Glutamatergic neuron (in vitro differentiated cells): ENCODE measurements around the gene C6orf89. TPM values are rescaled to one million over a fixed set of nuclear protein-coding genes. Genes with fewer than 3 reads are reported as not detected.
"Not testable (repeated sequence)": the region's sequence is repeated elsewhere in the genome, so short reads cannot be mapped to it uniquely, and the experiment has no call there.

ENCODE experiments used
- DNase-seq: peaks from one replicate; pipeline ENCODE4 v3.0.0; 2022
- H3K27ac Mint-ChIP-seq: one replicate; pipeline ENCODE4 v1.8.0; 2020; ENCODE audit warnings: mild to moderate bottlenecking, mixed read lengths, inconsistent platforms; ENCODE audit not compliant: unreplicated experiment
- H3K27me3 Mint-ChIP-seq: one replicate; pipeline ENCODE4 v1.8.0; 2020; ENCODE audit warnings: mild to moderate bottlenecking, moderate library complexity, mixed read lengths, inconsistent platforms; ENCODE audit not compliant: unreplicated experiment
- H3K36me3 Mint-ChIP-seq: one replicate; pipeline ENCODE4 v1.8.0; 2020; ENCODE audit warnings: mild to moderate bottlenecking, mixed read lengths, inconsistent platforms; ENCODE audit not compliant: unreplicated experiment
- H3K4me1 Mint-ChIP-seq: one replicate; pipeline ENCODE4 v1.8.0; 2020; ENCODE audit warnings: mild to moderate bottlenecking, low read depth, mixed read lengths, inconsistent platforms; ENCODE audit not compliant: unreplicated experiment
- H3K4me3 Mint-ChIP-seq: one replicate; pipeline ENCODE4 v1.8.0; 2020; ENCODE audit warnings: mild to moderate bottlenecking, mixed read lengths, inconsistent platforms; ENCODE audit not compliant: unreplicated experiment
- H3K9me3 Mint-ChIP-seq: one replicate; pipeline ENCODE4 v1.8.0; 2020; ENCODE audit warnings: mild to moderate bottlenecking, moderate library complexity, mixed read lengths, inconsistent platforms; ENCODE audit not compliant: unreplicated experiment
- CTCF ChIP-seq: fragments of 200-600 bp; sonication (generic); IDR thresholded peaks from one replicate; pipeline ENCODE4 v1.5.0; 2021; ENCODE audit not compliant: partially characterized antibody, unreplicated experiment
- total RNA-seq: library from RNA; stranded (reverse); fragmentation: NEBNext Ultra II Directional; extraction: Animal tissue kit (Norgen Biotek cat#: 25700); gene quantifications from one replicate; pipeline ENCODE4 v1.2.1, GENCODE V29; 2021; ENCODE audit not compliant: unreplicated experiment

C6orf89 gene
- total RNA-seq, 1 donor from 2014 or later: 57.0 TPM

DNA sequence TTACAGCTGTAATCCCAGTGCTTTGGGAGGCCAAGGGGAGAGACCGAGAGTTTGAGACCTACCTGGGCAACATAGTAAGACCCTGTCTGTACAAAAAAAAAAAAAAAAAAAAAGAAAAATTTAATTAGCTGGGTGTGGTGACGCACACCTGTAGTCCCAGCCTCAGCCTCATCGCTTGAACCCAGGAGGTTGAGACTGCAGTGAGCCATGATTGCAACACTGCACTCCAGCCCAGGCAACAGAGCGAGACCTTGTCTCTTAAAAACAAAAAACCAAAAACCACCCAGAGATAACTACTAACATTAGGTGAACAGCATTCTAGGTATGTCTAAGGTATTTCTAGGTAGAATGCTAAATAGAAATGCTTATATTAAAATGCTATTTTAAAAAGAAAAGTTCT is 47.8 kb downstream of the C6orf89 start:
- peaks cover 9% of the 10 kb centered on the region for H3K4me1 Mint-ChIP-seq
- no peak overlapping the region for H3K27ac Mint-ChIP-seq
- no peak for TF ChIP-seq CTCF
- H3K36me3 Mint-ChIP-seq: no peaks in the 10 kb centered on the region
- peaks cover 2% of the 10 kb centered on the region for H3K9me3 Mint-ChIP-seq
- peaks cover 2% of the 10 kb centered on the region for H3K27me3 Mint-ChIP-seq
- DNase-seq: no peak
- H3K4me3 Mint-ChIP-seq: no peak overlapping the region

DNA sequence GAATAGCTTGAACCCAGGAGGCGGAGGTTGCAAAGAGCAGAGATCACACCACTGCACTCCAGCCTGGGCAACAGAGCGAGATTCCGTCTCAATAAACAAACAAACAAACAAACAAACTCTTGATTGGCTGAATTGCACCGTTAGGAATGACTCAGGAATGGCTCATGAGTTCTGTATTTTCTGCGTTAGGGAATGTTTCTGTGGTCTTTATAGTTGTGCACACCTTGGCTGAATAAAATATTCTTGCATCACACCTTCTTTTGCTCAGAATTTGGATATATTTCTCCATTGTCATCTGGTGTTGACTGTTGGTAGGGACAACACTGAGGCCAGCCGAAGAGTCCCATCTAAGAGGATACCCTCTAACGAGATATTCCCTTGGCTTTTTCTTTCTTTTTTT is 49.1 kb downstream of the C6orf89 start:
- peaks cover 4% of the 10 kb centered on the region for H3K36me3 Mint-ChIP-seq
- no peak for DNase-seq
- TF ChIP-seq CTCF: no peak
- H3K9me3 Mint-ChIP-seq: peaks cover 3% of the 10 kb centered on the region
- no peak overlapping the region for H3K27ac Mint-ChIP-seq
- no peaks in the 10 kb centered on the region for H3K4me1 Mint-ChIP-seq
- H3K4me3 Mint-ChIP-seq: no peak overlapping the region
- peaks cover 2% of the 10 kb centered on the region for H3K27me3 Mint-ChIP-seq

GRCh38 chr6:36936824-36937223 is 51.1 kb downstream of the C6orf89 start:
- Mint-ChIP-seq H3K9me3 (peaks cover 5% of the 10 kb centered on the region), H3K4me1 (no peaks in the 10 kb centered on the region), H3K4me3 (no peak overlapping the region), H3K27me3 (peaks cover 2% of the 10 kb centered on the region), H3K27ac (no peak overlapping the region), H3K36me3 (peaks cover 9% of the 10 kb centered on the region)
- TF ChIP-seq CTCF: no peak
- no peak for DNase-seq

- DNase-seq: no peak
- H3K27ac Mint-ChIP-seq: no peak overlapping the region
- TF ChIP-seq CTCF: no peak
- H3K27me3 Mint-ChIP-seq: peaks cover 3% of the 10 kb centered on the region
- H3K4me3 Mint-ChIP-seq: no peak overlapping the region
- peaks cover 5% of the 10 kb centered on the region for H3K9me3 Mint-ChIP-seq
- H3K36me3 Mint-ChIP-seq: peaks cover 9% of the 10 kb centered on the region
- no peaks in the 10 kb centered on the region for H3K4me1 Mint-ChIP-seq
These were observed 52.1 kb downstream of the C6orf89 start for GRCh38 chr6:36937896-36938295.

- Mint-ChIP-seq H3K9me3 (peaks cover 5% of the 10 kb centered on the region), H3K4me3 (no peak overlapping the region), H3K36me3 (peaks cover 9% of the 10 kb centered on the region), H3K4me1 (no peaks in the 10 kb centered on the region), H3K27me3 (peaks cover 3% of the 10 kb centered on the region), H3K27ac (no peak overlapping the region)
- TF ChIP-seq CTCF: no peak
- no peak for DNase-seq
These were observed 52.8 kb downstream of the C6orf89 start for GRCh38 chr6:36938536-36938935.

GRCh38 chr6:36939005-36939404 is 53.3 kb downstream of the C6orf89 start:
- not testable (repeated sequence) for H3K9me3 Mint-ChIP-seq, H3K27me3 Mint-ChIP-seq, H3K36me3 Mint-ChIP-seq, H3K27ac Mint-ChIP-seq, H3K4me3 Mint-ChIP-seq, H3K4me1 Mint-ChIP-seq, DNase-seq
